Glutamatergic neuron (in vitro differentiated cells): ENCODE measurements around the gene LCP1. TPM values are rescaled to one million over a fixed set of nuclear protein-coding genes. Genes with fewer than 3 reads are reported as not detected.

Source experiments
- DNase-seq: peaks from one replicate; pipeline ENCODE4 v3.0.0; 2022
- H3K27ac Mint-ChIP-seq: one replicate; pipeline ENCODE4 v1.8.0; 2020; ENCODE audit warnings: mild to moderate bottlenecking, mixed read lengths, inconsistent platforms; ENCODE audit not compliant: unreplicated experiment
- H3K27me3 Mint-ChIP-seq: one replicate; pipeline ENCODE4 v1.8.0; 2020; ENCODE audit warnings: mild to moderate bottlenecking, moderate library complexity, mixed read lengths, inconsistent platforms; ENCODE audit not compliant: unreplicated experiment
- H3K36me3 Mint-ChIP-seq: one replicate; pipeline ENCODE4 v1.8.0; 2020; ENCODE audit warnings: mild to moderate bottlenecking, mixed read lengths, inconsistent platforms; ENCODE audit not compliant: unreplicated experiment
- H3K4me1 Mint-ChIP-seq: one replicate; pipeline ENCODE4 v1.8.0; 2020; ENCODE audit warnings: mild to moderate bottlenecking, low read depth, mixed read lengths, inconsistent platforms; ENCODE audit not compliant: unreplicated experiment
- H3K4me3 Mint-ChIP-seq: one replicate; pipeline ENCODE4 v1.8.0; 2020; ENCODE audit warnings: mild to moderate bottlenecking, mixed read lengths, inconsistent platforms; ENCODE audit not compliant: unreplicated experiment
- H3K9me3 Mint-ChIP-seq: one replicate; pipeline ENCODE4 v1.8.0; 2020; ENCODE audit warnings: mild to moderate bottlenecking, moderate library complexity, mixed read lengths, inconsistent platforms; ENCODE audit not compliant: unreplicated experiment
- CTCF ChIP-seq: fragments of 200-600 bp; sonication (generic); IDR thresholded peaks from one replicate; pipeline ENCODE4 v1.5.0; 2021; ENCODE audit not compliant: partially characterized antibody, unreplicated experiment
- total RNA-seq: library from RNA; stranded (reverse); fragmentation: NEBNext Ultra II Directional; extraction: Animal tissue kit (Norgen Biotek cat#: 25700); gene quantifications from one replicate; pipeline ENCODE4 v1.2.1, GENCODE V29; 2021; ENCODE audit not compliant: unreplicated experiment

LCP1 gene
- total RNA-seq, 1 donor from 2014 or later: 0.71 TPM

- Mint-ChIP-seq H3K4me1 (no peaks in the 10 kb centered on the region), H3K27me3 (no peaks in the 10 kb centered on the region), H3K4me3 (no peak overlapping the region), H3K36me3 (no peaks in the 10 kb centered on the region), H3K9me3 (no peaks in the 10 kb centered on the region), H3K27ac (no peak overlapping the region)
- DNase-seq: no peak
- TF ChIP-seq CTCF: no peak
These were observed 93.0 kb downstream of the LCP1 start for GRCh38 chr13:46088821-46089562.

- no peak overlapping the region for H3K27ac Mint-ChIP-seq
- TF ChIP-seq CTCF: no peak
- no peak overlapping the region for H3K4me3 Mint-ChIP-seq
- no peaks in the 10 kb centered on the region for H3K36me3 Mint-ChIP-seq
- no peak for DNase-seq
- no peaks in the 10 kb centered on the region for H3K27me3 Mint-ChIP-seq
- H3K9me3 Mint-ChIP-seq: no peaks in the 10 kb centered on the region
- no peaks in the 10 kb centered on the region for H3K4me1 Mint-ChIP-seq
These were observed 94.5 kb downstream of the LCP1 start for GRCh38 chr13:46087481-46087880.

GRCh38 chr13:46086985-46087384 is 95.0 kb downstream of the LCP1 start:
- H3K4me1 Mint-ChIP-seq: no peaks in the 10 kb centered on the region
- no peaks in the 10 kb centered on the region for H3K27me3 Mint-ChIP-seq
- no peak overlapping the region for H3K27ac Mint-ChIP-seq
- H3K4me3 Mint-ChIP-seq: no peak overlapping the region
- H3K9me3 Mint-ChIP-seq: no peaks in the 10 kb centered on the region
- DNase-seq: no peak
- no peak for TF ChIP-seq CTCF
- H3K36me3 Mint-ChIP-seq: no peaks in the 10 kb centered on the region

- TF ChIP-seq CTCF: no peak
- no peaks in the 10 kb centered on the region for H3K27me3 Mint-ChIP-seq
- H3K4me3 Mint-ChIP-seq: no peak overlapping the region
- no peak overlapping the region for H3K27ac Mint-ChIP-seq
- no peaks in the 10 kb centered on the region for H3K36me3 Mint-ChIP-seq
- no peak for DNase-seq
- H3K4me1 Mint-ChIP-seq: no peaks in the 10 kb centered on the region
- no peaks in the 10 kb centered on the region for H3K9me3 Mint-ChIP-seq
These were observed 95.5 kb downstream of the LCP1 start for GRCh38 chr13:46086421-46086922.

GRCh38 chr13:46085737-46086136 is 96.2 kb downstream of the LCP1 start:
- no peak for TF ChIP-seq CTCF
- Mint-ChIP-seq H3K36me3 (no peaks in the 10 kb centered on the region), H3K27ac (no peak overlapping the region), H3K27me3 (no peaks in the 10 kb centered on the region), H3K4me3 (no peak overlapping the region), H3K4me1 (no peaks in the 10 kb centered on the region), H3K9me3 (no peaks in the 10 kb centered on the region)
- DNase-seq: no peak
